T-cell (primary cell): ENCODE measurements around the gene COPS3. TPM values are rescaled to one million over a fixed set of nuclear protein-coding genes. Genes with fewer than 3 reads are reported as not detected.

Experiments
- ATAC-seq, 4 experiments: fragments of 200-7000 bp in 3 of 4; fragments of 150-1000 bp in 1 of 4; cut with Tn5 transposase; replicated peaks in 1 of 4; 1 replicate in 3 of 4; 2 replicates in 1 of 4; pipeline ENCODE4 v1.10.0; 2021; ENCODE audit warnings: moderate library complexity in 3 of 4, mild to moderate bottlenecking in 2 of 4, moderate number of reproducible peaks in 1 of 4
- CTCF ChIA-PET, 2 donors: fragments of 300-600 bp; sonication (Branson Sonifier 250); formaldehyde crosslinking; loops; one replicate each; lab custom pipeline; 2022; ENCODE audit warnings: antibody characterized with exemption in 2 of 2; lab: Charles Lee
- POLR2A ChIA-PET, 2 donors: fragments of 300-600 bp; sonication (Branson Sonifier 250); formaldehyde crosslinking; loops; one replicate each; lab custom pipeline; 2022; ENCODE audit warnings: antibody characterized with exemption in 2 of 2; lab: Charles Lee
- DNase-seq, 35 experiments: peaks; one replicate each; pipeline versions ENCODE4 v3.0.0 to v3.0.0-alpha.2; 2013 to 2023
- H3K27ac ChIP-seq: one replicate; pipeline ENCODE4 v1.5.1; 2013; ENCODE audit warnings: low read length
- H3K27me3 ChIP-seq, 2 experiments: replicated peaks in 1 of 2; 1 replicate in 1 of 2; 2 replicates in 1 of 2; pipeline versions ENCODE4 v1.6.1 to v1.7.0; 2013; ENCODE audit warnings: low read length in 1 of 2, mixed read lengths in 1 of 2; ENCODE audit not compliant: control insufficient read depth in 2 of 2, insufficient read depth in 2 of 2; ENCODE audit errors: extremely low read depth in 1 of 2
- H3K36me3 ChIP-seq, 2 donors: 1 replicate in 1 of 2; 2 replicates in 1 of 2; pipeline versions ENCODE4 v1.6.1 to v1.7.0; 2013; ENCODE audit warnings: low read length in 1 of 2; ENCODE audit not compliant: control insufficient read depth in 2 of 2, insufficient read depth in 1 of 2; ENCODE audit errors: extremely low read depth in 1 of 2
- H3K4me1 ChIP-seq, 2 experiments: 1 replicate in 1 of 2; 2 replicates in 1 of 2; pipeline versions ENCODE4 v1.6.1 to v1.7.0; 2013; ENCODE audit warnings: low read length in 2 of 2, mixed read lengths in 1 of 2; ENCODE audit not compliant: insufficient read depth in 2 of 2, control insufficient read depth in 1 of 2; ENCODE audit errors: extremely low read depth in 1 of 2
- H3K4me3 ChIP-seq, 2 donors: 1 replicate in 1 of 2; 2 replicates in 1 of 2; pipeline versions ENCODE4 v1.5.1 to v1.7.0; 2013; ENCODE audit warnings: mild to moderate bottlenecking in 2 of 2, low read length in 1 of 2, moderate library complexity in 1 of 2; ENCODE audit not compliant: control insufficient read depth in 1 of 2; ENCODE audit errors: extremely low read depth in 1 of 2
- H3K9me3 ChIP-seq: 2 replicates; pipeline ENCODE4 v1.7.0; 2013
- H3K27ac Mint-ChIP-seq, 2 donors: one replicate each; pipeline ENCODE4 v1.8.0; 2020 to 2021; ENCODE audit warnings: mild to moderate bottlenecking in 2 of 2, mixed read lengths in 2 of 2
- H3K27me3 Mint-ChIP-seq, 2 donors: one replicate each; pipeline ENCODE4 v1.8.0; 2021 to 2022; ENCODE audit warnings: mixed read lengths in 2 of 2
- H3K36me3 Mint-ChIP-seq: one replicate; pipeline ENCODE4 v1.8.0; 2021; ENCODE audit warnings: mixed read lengths
- H3K4me1 Mint-ChIP-seq, 3 donors: one replicate each; pipeline ENCODE4 v1.8.0; 2020 to 2022; ENCODE audit warnings: mixed read lengths in 3 of 3, mild to moderate bottlenecking in 1 of 3
- H3K4me3 Mint-ChIP-seq, 3 donors: one replicate each; pipeline ENCODE4 v1.8.0; 2020 to 2022; ENCODE audit warnings: mild to moderate bottlenecking in 3 of 3, mixed read lengths in 3 of 3, moderate library complexity in 3 of 3
- H3K9me3 Mint-ChIP-seq, 3 donors: one replicate each; pipeline ENCODE4 v1.8.0; 2020 to 2022; ENCODE audit warnings: mixed read lengths in 3 of 3
- WGBS: methylation state at CpG from one replicate; pipeline ENCODE4 v1.1.5; 2013; ENCODE audit warnings: missing lambda C conversion rate; ENCODE audit not compliant: insufficient coverage; 5-methylcytosine and 5-hydroxymethylcytosine counted together
- total RNA-seq, 35 experiments: library from RNA in 6 of 35; stranded (reverse) in 6 of 35; fragments of 120-200 nt in 1 of 35; gene quantifications; one replicate each; pipeline versions ENCODE4 v1.2.1 to v1.2.4 and lab custom pipeline; 2013 to 2026

COPS3 gene
- total RNA-seq, 5 donors from 2014 or later (not counting 1 experiment from before 2014, with no cell fraction given) = 50.7 to 77.2 (median 55.6) TPM

GRCh38 chr17:17204635-17205231, 76.3 kb downstream of the COPS3 start:
- DNase-seq = no peak
- CTCF ChIA-PET = no interaction called here
- H3K4me3 Mint-ChIP-seq = peak overlapping the region; percentile 83 to 89 (median 87)

GRCh38 chr17:17204041-17204591, 76.9 kb downstream of the COPS3 start:
- Histone ChIP-seq H3K4me3 (peak overlapping the region in 1 of 2 donors; percentile 75), H3K27me3 (no peaks in the 10 kb centered on the region), H3K36me3 (peaks cover 0 to 15% of the 10 kb centered on the region in 2 donors), H3K27ac (peak overlapping the region; percentile 38), H3K4me1 (peaks cover 2 to 34% of the 10 kb centered on the region in 2 experiments), H3K9me3 (no peaks in the 10 kb centered on the region)
- ATAC-seq (no peak), DNase-seq (peak in 1 of 35 experiments; percentile 15)
- peak overlapping the region; percentile 83 to 89 (median 87) for H3K4me3 Mint-ChIP-seq
- H3K27ac Mint-ChIP-seq = peak overlapping the region; percentile 61 to 91
- ChIA-PET CTCF (no interaction called here), POLR2A (no interaction called here)
- H3K9me3 Mint-ChIP-seq = no peaks in the 10 kb centered on the region
- H3K4me1 Mint-ChIP-seq = peaks cover 27 to 39% (median 28%) of the 10 kb centered on the region in 3 donors
- peaks cover 22% of the 10 kb centered on the region for H3K36me3 Mint-ChIP-seq
- no peaks in the 10 kb centered on the region for H3K27me3 Mint-ChIP-seq
- 64% methylated on average over 15 of the region's 15 CpGs for WGBS

More at GRCh38 chr17:17204635-17205231, 76.3 kb downstream of the COPS3 start:
- H3K9me3 Mint-ChIP-seq = no peaks in the 10 kb centered on the region
- WGBS = 58% methylated on average over 12 of the region's 14 CpGs
- peak overlapping the region; percentile 87 to 91 for H3K27ac Mint-ChIP-seq
- Histone ChIP-seq H3K27me3 (no peaks in the 10 kb centered on the region), H3K27ac (peak overlapping the region; percentile 69), H3K9me3 (no peaks in the 10 kb centered on the region), H3K36me3 (peaks cover 0 to 15% of the 10 kb centered on the region in 2 donors), H3K4me1 (peaks cover 2 to 34% of the 10 kb centered on the region in 2 experiments), H3K4me3 (peak overlapping the region; percentile 55 to 75)
- H3K27me3 Mint-ChIP-seq = no peaks in the 10 kb centered on the region
- H3K36me3 Mint-ChIP-seq = peaks cover 22% of the 10 kb centered on the region
- no peak for ATAC-seq
- POLR2A ChIA-PET = no interaction called here
- peaks cover 27 to 39% (median 28%) of the 10 kb centered on the region in 3 donors for H3K4me1 Mint-ChIP-seq

GRCh38 chr17:17203173-17203730, 77.8 kb downstream of the COPS3 start:
- no peak for ATAC-seq
- peak overlapping the region; percentile 55 to 61 for H3K27ac Mint-ChIP-seq
- 90% methylated on average over 14 of the region's 15 CpGs for WGBS

GRCh38 chr17:17201907-17202306, 79.1 kb downstream of the COPS3 start:
- H3K36me3 Mint-ChIP-seq = peaks cover 26% of the 10 kb centered on the region

More at GRCh38 chr17:17203173-17203730, 77.8 kb downstream of the COPS3 start:
- Mint-ChIP-seq H3K27me3 (no peaks in the 10 kb centered on the region), H3K9me3 (no peaks in the 10 kb centered on the region), H3K4me3 (peak overlapping the region in 2 of 3 donors; percentile 83 to 87), H3K4me1 (peaks cover 27 to 39% (median 28%) of the 10 kb centered on the region in 3 donors), H3K36me3 (peaks cover 22% of the 10 kb centered on the region)
- H3K36me3 ChIP-seq = peaks cover 0 to 15% of the 10 kb centered on the region in 2 donors
- H3K4me1 ChIP-seq = peaks cover 2 to 34% of the 10 kb centered on the region in 2 experiments
- POLR2A ChIA-PET = no interaction called here
- CTCF ChIA-PET = no interaction called here
- no peaks in the 10 kb centered on the region for H3K27me3 ChIP-seq
- no peaks in the 10 kb centered on the region for H3K9me3 ChIP-seq
- no peak for DNase-seq
- H3K4me3 ChIP-seq = no peak overlapping the region
- no peak overlapping the region for H3K27ac ChIP-seq

GRCh38 chr17:17201271-17201670, 79.8 kb downstream of the COPS3 start:
- Mint-ChIP-seq H3K4me1 (peaks cover 27 to 45% (median 34%) of the 10 kb centered on the region in 3 donors), H3K4me3 (no peak overlapping the region)

More at GRCh38 chr17:17201907-17202306, 79.1 kb downstream of the COPS3 start:
- Histone ChIP-seq H3K9me3 (no peaks in the 10 kb centered on the region), H3K4me1 (peaks cover 2 to 34% of the 10 kb centered on the region in 2 experiments), H3K36me3 (peaks cover 0 to 15% of the 10 kb centered on the region in 2 donors), H3K4me3 (no peak overlapping the region), H3K27ac (no peak overlapping the region), H3K27me3 (no peaks in the 10 kb centered on the region)
- Mint-ChIP-seq H3K4me3 (no peak overlapping the region), H3K4me1 (peaks cover 27 to 44% (median 33%) of the 10 kb centered on the region in 3 donors), H3K9me3 (no peaks in the 10 kb centered on the region), H3K27ac (no peak overlapping the region), H3K27me3 (no peaks in the 10 kb centered on the region)
- ChIA-PET POLR2A (no interaction called here), CTCF (interaction anchor here in 1 of 2 donors (0.8 kb wide), 1 partner anchor 49 kb away, joined by 4 read pairs; no protein-coding TSS in a partner anchor)
- ATAC-seq = no peak
- no peak for DNase-seq
- 91% methylated on average over 4 of the region's 8 CpGs for WGBS

GRCh38 chr17:17200831-17201230, 80.2 kb downstream of the COPS3 start:
- WGBS = 100% methylated on average over 4 of the region's 5 CpGs
- no peak overlapping the region for H3K4me3 Mint-ChIP-seq
- no peaks in the 10 kb centered on the region for H3K27me3 Mint-ChIP-seq

More at GRCh38 chr17:17201271-17201670, 79.8 kb downstream of the COPS3 start:
- WGBS = 100% methylated on average over 5 of the region's 10 CpGs
- no peaks in the 10 kb centered on the region for H3K9me3 ChIP-seq
- H3K27ac ChIP-seq = no peak overlapping the region
- H3K27me3 Mint-ChIP-seq = no peaks in the 10 kb centered on the region
- ChIA-PET CTCF (interaction anchor here in 1 of 2 donors (0.6 kb wide), 1 partner anchor 74 kb away, joined by 4 read pairs; no protein-coding TSS in a partner anchor), POLR2A (interaction anchor here in 1 of 2 donors (0.5 kb wide), 1 partner anchor 271 kb away, joined by 3 read pairs; no protein-coding TSS in a partner anchor)
- H3K9me3 Mint-ChIP-seq = no peaks in the 10 kb centered on the region
- H3K4me3 ChIP-seq = no peak overlapping the region
- peaks cover 0 to 15% of the 10 kb centered on the region in 2 donors for H3K36me3 ChIP-seq
- H3K4me1 ChIP-seq = peaks cover 2 to 30% of the 10 kb centered on the region in 2 experiments
- no peaks in the 10 kb centered on the region for H3K27me3 ChIP-seq
- H3K27ac Mint-ChIP-seq = no peak overlapping the region
- peaks cover 26% of the 10 kb centered on the region for H3K36me3 Mint-ChIP-seq
- no peak for DNase-seq
- no peak for ATAC-seq

More at GRCh38 chr17:17200831-17201230, 80.2 kb downstream of the COPS3 start:
- Histone ChIP-seq H3K9me3 (no peaks in the 10 kb centered on the region), H3K27ac (no peak overlapping the region), H3K4me3 (no peak overlapping the region), H3K27me3 (no peaks in the 10 kb centered on the region), H3K4me1 (peaks cover 2 to 29% of the 10 kb centered on the region in 2 experiments), H3K36me3 (peaks cover 0 to 15% of the 10 kb centered on the region in 2 donors)
- no peaks in the 10 kb centered on the region for H3K9me3 Mint-ChIP-seq
- ChIA-PET POLR2A (interaction anchor here in 1 of 2 donors (0.5 kb wide), 1 partner anchor 271 kb away, joined by 3 read pairs; no protein-coding TSS in a partner anchor), CTCF (interaction anchor here in 1 of 2 donors (0.6 kb wide), 2 partner anchors 36 to 75 kb away, joined by 3 to 4 read pairs; partner anchors contain the start of gene FLCN)
- no peak for ATAC-seq
- peaks cover 26% of the 10 kb centered on the region for H3K36me3 Mint-ChIP-seq
- peaks cover 27 to 45% (median 34%) of the 10 kb centered on the region in 3 donors for H3K4me1 Mint-ChIP-seq
- no peak overlapping the region for H3K27ac Mint-ChIP-seq
- DNase-seq = no peak
